DMS 273 (cell line): Measurements from ENCODE around the gene TMEM190.
"Not testable (repeated sequence)": the region's sequence is repeated elsewhere in the genome, so short reads cannot be mapped to it uniquely, and the experiment has no call there.

Experiments used
- DNase-seq: peaks from one replicate; lab custom pipeline; 2025; ENCODE audit not compliant: unreplicated experiment; lab: John Stamatoyannopoulos, UW

TMEM190 gene

GRCh38 chr19:55376241-55376933, at the start of gene TMEM190:
TMEM190 (plus strand) TSS chr19:55376826; CDS start chr19:55376854, 28 bp downstream.
- peak; percentile 40 for DNase-seq

- peak; percentile 79 for DNase-seq
Observed at GRCh38 chr19:55328774-55329318, 47.8 kb upstream of the TMEM190 start.

- not testable (repeated sequence) for DNase-seq
Observed at GRCh38 chr19:55329791-55330190, 46.8 kb upstream of the TMEM190 start.

- DNase-seq: no peak
Observed at GRCh38 chr19:55333870-55334269, 42.8 kb upstream of the TMEM190 start.

- no peak for DNase-seq
Observed at GRCh38 chr19:55336101-55336500, 40.5 kb upstream of the TMEM190 start.

- DNase-seq: peak; percentile 100
Observed at GRCh38 chr19:55339105-55339888, 37.3 kb upstream of the TMEM190 start, which contains the start of gene KMT5C. KMT5C (plus strand) TSS chr19:55339876; CDS start chr19:55341937, 2,061 bp downstream.

GRCh38 chr19:55339889-55340783, 36.5 kb upstream of the TMEM190 start:
- DNase-seq: no peak

- peak; percentile 76 for DNase-seq
Observed at GRCh38 chr19:55340784-55341147, 35.9 kb upstream of the TMEM190 start.

GRCh38 chr19:55341171-55341588, 35.4 kb upstream of the TMEM190 start:
- peak; percentile 90 for DNase-seq

GRCh38 chr19:55341595-55342531, 34.8 kb upstream of the TMEM190 start:
- no peak for DNase-seq

- peak; percentile 84 for DNase-seq
Observed at GRCh38 chr19:55344444-55344843, 32.2 kb upstream of the TMEM190 start.

GRCh38 chr19:55345101-55345817, 31.4 kb upstream of the TMEM190 start:
- no peak for DNase-seq

- DNase-seq: peak; percentile 57
Observed at GRCh38 chr19:55345818-55346724, 30.6 kb upstream of the TMEM190 start.

GRCh38 chr19:55346725-55347441, 29.7 kb upstream of the TMEM190 start:
- no peak for DNase-seq

- DNase-seq: no peak
Observed at GRCh38 chr19:55347442-55348009, 29.1 kb upstream of the TMEM190 start.

GRCh38 chr19:55348317-55349034, 28.1 kb upstream of the TMEM190 start:
- peak; percentile 47 for DNase-seq
